Activated T-cell treated with anti-CD3 and anti-CD28 coated beads, Interleukin-2, amount 50 U/mL, for 1 hour (primary cell): Measurements from ENCODE around the gene NEDD4L.
A peak's percentile ranks its signal among the peaks of the same experiment; 100 is the strongest.
"Not testable (repeated sequence)": the region's sequence is repeated elsewhere in the genome, so short reads cannot be mapped to it uniquely, and the experiment has no call there.

Experiments used
- DNase-seq: peaks from one replicate; pipeline ENCODE4 v3.0.0-alpha.2; 2020

Gene NEDD4L

GRCh38 chr18:58027341-58027740, 16.7 kb upstream of the NEDD4L start:
- DNase-seq, result no peak

GRCh38 chr18:58028109-58028784, 15.8 kb upstream of the NEDD4L start:
- DNase-seq, result no peak

GRCh38 chr18:58032233-58032632, 11.8 kb upstream of the NEDD4L start:
- DNase-seq, result no peak

GRCh38 chr18:58033216-58033615, 10.8 kb upstream of the NEDD4L start:
- DNase-seq, result no peak

GRCh38 chr18:58034370-58034769, 9.7 kb upstream of the NEDD4L start:
- no peak for DNase-seq

GRCh38 chr18:58037163-58037562, 6.9 kb upstream of the NEDD4L start:
- no peak for DNase-seq

- DNase-seq, result no peak
Observed at GRCh38 chr18:58038063-58038462, 6.0 kb upstream of the NEDD4L start.

- no peak for DNase-seq
Observed at GRCh38 chr18:58041633-58042032, 2.4 kb upstream of the NEDD4L start.

- DNase-seq, result no peak
Observed at GRCh38 chr18:58042826-58043490, 1.1 kb upstream of the NEDD4L start.

- peak; percentile 56 for DNase-seq
Observed at GRCh38 chr18:58044370-58045241, 580 bp downstream of the NEDD4L start.

GRCh38 chr18:58045242-58046092, 1.4 kb downstream of the NEDD4L start:
- peak; percentile 52 for DNase-seq

GRCh38 chr18:58046093-58046793, 2.2 kb downstream of the NEDD4L start:
- DNase-seq, result no peak

GRCh38 chr18:58046794-58047555, 2.9 kb downstream of the NEDD4L start:
- no peak for DNase-seq

- no peak for DNase-seq
Observed at GRCh38 chr18:58047556-58047882, 3.5 kb downstream of the NEDD4L start.

- no peak for DNase-seq
Observed at GRCh38 chr18:58048081-58048642, 4.1 kb downstream of the NEDD4L start.

- no peak for DNase-seq
Observed at GRCh38 chr18:58049000-58049688, 5.1 kb downstream of the NEDD4L start.

- DNase-seq, result not testable (repeated sequence)
Observed at GRCh38 chr18:58050963-58051362, 6.9 kb downstream of the NEDD4L start.

- DNase-seq, result no peak
Observed at GRCh38 chr18:58051765-58052460, 7.9 kb downstream of the NEDD4L start.

GRCh38 chr18:58052960-58053359, 8.9 kb downstream of the NEDD4L start:
- DNase-seq, result no peak
